NCI-H128 (cell line): ENCODE data around the gene GAPDHS.

Experiments
- DNase-seq: peaks from one replicate; lab custom pipeline; 2025; ENCODE audit not compliant: unreplicated experiment; lab: John Stamatoyannopoulos, UW

The GAPDHS gene

GRCh38 chr19:35509861-35510625 lies 23.2 kb upstream of the GAPDHS start:
- peak; percentile 27 for DNase-seq

- DNase-seq, result no peak
These were observed 22.7 kb upstream of the GAPDHS start for GRCh38 chr19:35510626-35510964.

- DNase-seq, result no peak
These were observed 21.9 kb upstream of the GAPDHS start for GRCh38 chr19:35511337-35511736.

GRCh38 chr19:35512831-35513627 lies 20.2 kb upstream of the GAPDHS start:
- DNase-seq, result no peak

DNA sequence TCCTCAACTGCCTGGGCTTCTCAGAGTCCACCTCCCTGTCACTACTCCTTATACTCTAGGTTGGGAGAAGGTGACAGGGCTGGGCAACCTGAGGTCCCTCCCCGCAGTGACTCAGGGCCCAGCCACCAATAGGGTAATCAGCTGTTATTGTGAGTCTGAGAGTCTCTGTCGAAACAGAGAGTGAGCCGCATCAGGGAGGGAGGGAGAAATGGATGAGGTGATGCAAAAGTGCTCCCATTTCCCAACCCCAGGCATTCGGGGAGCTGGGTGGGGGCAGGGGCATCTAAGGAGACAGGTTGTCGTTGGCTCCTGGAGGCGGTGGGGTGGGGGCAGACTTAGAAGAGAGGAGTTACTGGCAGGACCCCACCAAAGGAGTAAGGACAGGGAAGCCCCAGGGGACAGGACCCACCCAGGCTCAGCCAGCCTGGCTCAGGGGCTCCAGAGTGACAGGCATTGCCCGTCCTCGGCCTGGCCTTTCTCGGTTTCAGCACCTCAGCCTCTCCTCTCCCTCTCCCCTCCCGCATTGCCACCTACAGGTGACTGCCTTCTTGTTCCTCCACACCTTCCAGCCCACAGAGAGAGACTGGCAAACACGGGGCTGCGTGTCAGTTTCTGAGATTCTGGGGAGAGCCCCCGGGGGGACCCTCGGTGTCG lies 19.5 kb upstream of the GAPDHS start, which contains the start of gene DMKN:
Gene DMKN (minus strand): TSS at position 22 of the 654 bp plus-strand sequence. CDS start 174 bp downstream, outside the sequence.
- no peak for DNase-seq

GRCh38 chr19:35514282-35514809 lies 18.9 kb upstream of the GAPDHS start:
- no peak for DNase-seq

DNA sequence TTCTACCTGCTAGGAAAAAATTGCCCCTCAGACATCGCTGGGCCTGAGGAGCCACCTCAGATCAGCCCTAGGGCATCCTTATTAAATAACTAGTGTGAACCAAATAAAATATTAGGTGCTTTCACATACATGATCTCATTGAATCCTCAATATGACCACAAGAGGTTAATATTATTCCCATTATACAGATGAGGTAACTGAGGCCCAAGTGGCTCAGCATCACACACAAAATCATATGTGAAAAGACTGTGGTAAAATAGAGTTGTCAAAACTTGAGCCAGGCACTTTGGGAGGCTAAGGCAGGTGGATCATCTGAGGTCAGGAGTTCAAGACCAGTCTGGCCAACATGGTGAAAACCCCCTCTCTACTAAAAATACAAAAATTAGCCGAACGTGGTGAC lies 16.9 kb upstream of the GAPDHS start:
- DNase-seq, result no peak

- DNase-seq, result no peak
These were observed 15.9 kb upstream of the GAPDHS start for GRCh38 chr19:35517342-35517741.

DNA sequence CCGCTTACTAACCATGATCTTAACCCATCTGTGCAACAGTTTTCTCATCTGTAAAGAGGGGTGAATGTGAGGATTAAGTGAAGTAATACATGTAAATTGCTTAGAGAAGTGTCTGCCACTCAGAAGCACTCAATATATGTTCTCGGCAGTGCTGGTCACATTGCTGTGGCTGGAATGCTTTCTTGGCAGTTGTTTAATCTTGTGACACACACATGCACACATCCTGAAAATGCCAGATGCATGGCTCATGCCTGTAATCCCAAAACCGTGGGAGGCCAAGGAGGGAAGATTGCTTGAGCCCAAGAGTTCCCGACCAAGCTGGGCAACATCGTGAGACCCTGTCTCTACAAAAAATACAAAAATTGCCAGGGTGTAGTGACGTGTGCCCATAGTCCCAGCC lies 14.9 kb upstream of the GAPDHS start:
- no peak for DNase-seq

- no peak for DNase-seq
These were observed 14.0 kb upstream of the GAPDHS start for GRCh38 chr19:35519291-35519690.

DNA sequence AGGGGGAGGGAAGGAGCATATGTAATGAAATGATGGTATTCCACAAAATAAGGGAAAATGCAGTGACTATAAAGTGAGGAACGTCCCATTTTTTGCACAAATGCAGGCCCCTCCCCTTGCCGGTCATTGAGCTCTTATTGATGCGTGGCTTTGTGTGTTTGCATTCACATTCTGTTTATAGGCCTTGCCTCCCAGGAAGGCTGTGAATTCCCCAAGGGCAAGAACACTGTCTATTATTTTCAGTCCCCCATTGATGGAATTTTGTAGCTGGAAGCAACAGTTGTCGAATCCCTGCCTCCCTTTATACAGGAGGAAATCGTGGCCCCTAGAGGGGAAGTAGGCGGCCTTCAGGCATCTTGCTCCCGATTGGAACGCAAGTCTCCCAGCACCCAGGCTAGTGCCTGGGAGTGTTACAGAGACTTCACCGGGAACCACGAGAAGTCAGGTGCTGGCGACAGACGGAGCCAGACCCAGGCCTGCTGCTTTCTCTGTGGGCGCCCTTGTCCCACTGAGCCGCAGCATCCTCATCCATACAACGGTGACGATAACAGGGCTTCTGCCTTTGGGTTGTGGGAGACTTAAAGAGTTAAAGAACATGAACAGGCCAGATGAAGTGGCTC lies 12.0 kb upstream of the GAPDHS start:
- no peak for DNase-seq

DNA sequence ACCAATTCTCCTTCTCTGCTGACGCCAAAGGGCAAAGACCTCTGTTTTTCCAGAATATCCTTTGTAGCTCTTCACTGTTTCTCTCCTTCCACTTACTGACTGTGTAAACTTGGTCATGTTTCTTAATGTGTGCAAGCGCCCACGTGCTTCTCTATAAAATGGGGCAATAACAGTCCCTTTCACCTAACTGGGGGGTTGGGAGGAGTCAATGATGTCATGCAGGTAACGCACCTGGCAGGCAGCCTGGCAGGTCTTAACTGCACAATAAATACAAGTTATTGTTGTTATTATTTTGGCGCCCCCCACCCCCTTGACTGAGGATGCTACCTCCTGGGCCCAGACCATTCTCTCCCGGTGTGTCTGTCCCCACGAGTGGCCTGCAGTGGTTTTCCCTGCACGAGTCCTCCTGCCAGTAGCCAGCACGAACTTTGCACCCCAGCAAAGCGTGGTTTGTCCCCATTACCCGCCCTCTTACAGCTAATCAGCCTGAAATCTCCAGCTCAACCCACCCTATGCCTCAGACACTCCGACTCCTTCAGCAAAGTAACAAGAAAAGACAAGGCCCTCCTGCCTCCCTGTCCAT lies 10.4 kb upstream of the GAPDHS start:
- no peak for DNase-seq

DNA sequence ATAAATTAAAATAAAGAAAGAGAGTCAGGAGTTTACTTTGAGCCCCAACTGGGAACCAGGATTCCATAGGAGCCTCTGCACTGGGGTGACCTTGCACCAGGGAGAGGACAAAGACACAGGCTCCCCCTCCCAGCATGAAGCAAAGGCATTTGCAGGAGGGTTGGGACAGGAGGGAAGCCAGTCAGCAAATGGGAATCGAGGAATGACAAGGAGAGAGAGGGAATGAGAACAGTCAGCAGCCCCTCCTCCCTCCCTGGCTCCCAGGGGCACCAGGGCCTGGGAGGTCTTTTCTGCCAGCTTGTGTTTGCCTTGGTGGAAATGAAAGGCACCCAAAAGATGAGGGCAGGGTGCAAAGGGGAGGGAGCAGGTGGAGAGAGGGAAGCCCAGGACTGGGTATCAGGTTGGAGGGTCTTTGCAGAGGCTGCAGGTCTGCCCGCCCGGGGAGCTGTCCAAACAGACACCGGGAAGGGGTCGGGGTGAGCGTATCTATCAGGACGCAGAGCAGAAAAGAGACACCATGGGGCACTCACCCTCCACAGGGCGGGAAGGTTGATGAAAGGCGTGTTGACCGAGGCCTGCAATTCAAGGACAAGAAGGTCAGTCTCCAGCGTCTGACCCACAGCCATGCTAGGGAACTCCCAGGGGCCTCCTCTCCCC lies 8.9 kb upstream of the GAPDHS start:
- no peak for DNase-seq

GRCh38 chr19:35525873-35526272 lies 7.4 kb upstream of the GAPDHS start:
- DNase-seq, result no peak

GRCh38 chr19:35528218-35529038 lies 4.8 kb upstream of the GAPDHS start, which contains the start of gene SBSN:
Gene SBSN (minus strand): TSS chr19:35528311. CDS start chr19:35528281, 30 bp downstream.
- DNase-seq, result no peak

- no peak for DNase-seq
These were observed 3.7 kb upstream of the GAPDHS start for GRCh38 chr19:35529241-35530218.

- no peak for DNase-seq
These were observed 2.0 kb upstream of the GAPDHS start for GRCh38 chr19:35531291-35531690.

DNA sequence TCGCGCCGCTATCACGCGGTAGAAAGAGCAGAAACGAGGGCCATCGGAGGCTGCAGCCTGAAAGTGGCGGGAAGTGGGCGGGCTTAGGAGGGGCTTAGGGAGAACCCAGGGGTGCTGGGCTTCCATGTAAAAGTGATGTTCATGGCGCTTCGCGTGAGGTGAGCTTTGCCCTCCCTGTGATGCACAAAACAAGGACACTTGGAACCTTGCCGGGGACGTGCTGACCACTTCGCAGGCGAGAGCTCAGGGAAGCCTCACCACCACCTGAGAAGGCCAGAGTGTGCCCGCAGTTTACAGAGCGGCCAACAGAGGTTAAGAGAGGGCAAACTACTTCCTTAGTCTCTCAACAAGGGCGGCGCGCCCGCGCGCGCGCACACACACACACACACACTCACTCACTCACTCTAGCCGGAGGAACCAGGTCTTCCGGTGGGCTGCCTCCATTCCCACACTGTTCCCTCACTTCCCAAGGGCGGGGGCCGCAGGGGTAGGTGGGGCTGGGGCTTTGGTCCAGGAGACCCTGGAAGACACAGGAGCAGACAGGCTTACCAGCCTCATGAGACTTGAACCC lies 651 bp downstream of the GAPDHS start:
- no peak for DNase-seq
